SH-SY5Y (cell line): Measurements from ENCODE around the gene OSBPL10.

Source experiments
- GATA2 ChIP-seq: IDR thresholded peaks from 2 replicates; pipeline ENCODE4 v1.6.1; 2011; ENCODE audit warnings: mild to moderate bottlenecking, low read depth, low read length
- GATA3 ChIP-seq: IDR thresholded peaks from 2 replicates; pipeline ENCODE4 v1.6.1; 2011; ENCODE audit warnings: low read depth, mild to moderate bottlenecking, low read length, moderate library complexity

DNA sequence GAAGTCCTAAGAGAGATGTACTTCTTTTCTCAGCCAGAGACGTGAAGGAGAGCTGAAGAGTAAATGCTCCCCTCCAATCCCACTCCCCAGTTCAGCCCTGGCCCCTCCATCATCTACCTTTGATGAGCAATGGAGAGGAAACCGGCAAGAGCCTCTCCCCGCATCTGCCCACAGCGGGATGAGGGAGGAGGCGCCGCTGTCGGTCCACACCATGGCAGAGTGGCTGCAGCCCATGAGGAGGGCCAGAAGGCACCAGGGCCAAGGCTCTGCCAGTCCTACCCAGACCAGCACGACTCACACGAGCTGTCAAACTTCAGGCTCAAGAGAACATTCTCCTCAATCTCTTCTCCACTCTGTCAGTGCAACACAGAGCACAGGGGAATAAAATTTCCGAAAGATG is 129.8 kb downstream of the OSBPL10 start:
- no peak for TF ChIP-seq GATA2
- TF ChIP-seq GATA3 = no peak
